K562 (cell line): Measurements from ENCODE around the gene BDH1. TPM values are rescaled to one million over a fixed set of nuclear protein-coding genes. Genes with fewer than 3 reads are reported as not detected.

ENCODE experiments used
- AFF4 ChIP-seq: sonication (generic); formaldehyde crosslinking; IDR thresholded peaks from 2 replicates; pipeline ENCODE4 v1.8.0; 2023; ENCODE audit warnings: mild to moderate bottlenecking, missing genetic modification reagents
- EP400 ChIP-seq: fragments of 450-650 bp; IDR thresholded peaks from 2 replicates; pipeline ENCODE4 v1.6.1; 2017; ENCODE audit warnings: antibody characterized with exemption, mild to moderate bottlenecking, moderate library complexity
- HOMEZ ChIP-seq: fragments of 250-450 bp; sonication (Bioruptor Pico); IDR thresholded peaks from 2 replicates; pipeline ENCODE4 v1.4.0; 2020; ENCODE audit warnings: mild to moderate bottlenecking, moderate library complexity
- KLF16 ChIP-seq: IDR thresholded peaks from 2 replicates; pipeline ENCODE4 v1.6.1; 2016; ENCODE audit warnings: antibody characterized with exemption
- MCM5 ChIP-seq: fragments of 450-650 bp; IDR thresholded peaks from 2 replicates; pipeline ENCODE4 v1.6.1; 2016; ENCODE audit warnings: low read depth
- NFRKB ChIP-seq: fragments of 450-650 bp; IDR thresholded peaks from 2 replicates; pipeline ENCODE4 v1.6.1; 2016; ENCODE audit warnings: low read depth
- NR2C1 ChIP-seq, 2 experiments: fragments of 450-650 bp; IDR thresholded peaks; 2 replicates each; pipeline ENCODE4 v1.6.1; 2017; ENCODE audit warnings: mild to moderate bottlenecking in 2 of 2, antibody characterized with exemption in 1 of 2, inconsistent platforms in 1 of 2, missing compliant biosample characterization in 1 of 2, missing genetic modification characterization in 1 of 2
- PCBP1 ChIP-seq: fragments of 200-400 bp; formaldehyde crosslinking; IDR thresholded peaks from 2 replicates; pipeline ENCODE4 v1.6.1; 2018; ENCODE audit warnings: mild to moderate bottlenecking, low read depth, low read length; ENCODE audit not compliant: poor library complexity, severe bottlenecking
- PHF20 ChIP-seq: fragments of 450-650 bp; IDR thresholded peaks from 2 replicates; pipeline ENCODE4 v1.6.1; 2018; ENCODE audit not compliant: partially characterized antibody
- RBBP5 ChIP-seq: fragments of 200-600 bp; sonication (generic); IDR thresholded peaks from 2 replicates; pipeline ENCODE4 v1.6.1; 2012; ENCODE audit warnings: borderline replicate concordance, mild to moderate bottlenecking, low read length, control low read depth, inconsistent platforms; ENCODE audit not compliant: insufficient read depth, poor library complexity, severe bottlenecking
- SMARCA5 ChIP-seq: fragments of 450-650 bp; IDR thresholded peaks from 2 replicates; pipeline ENCODE4 v1.6.1; 2016
- TCFL5 ChIP-seq: fragments of 250-450 bp; sonication (Bioruptor Pico); conservative IDR thresholded peaks from 2 replicates; pipeline ENCODE4 v1.6.1; 2021; ENCODE audit warnings: mild to moderate bottlenecking, moderate library complexity, matching md5 sums
- THAP7 ChIP-seq: fragments of 250-450 bp; sonication (Bioruptor Pico); IDR thresholded peaks from 2 replicates; pipeline ENCODE4 v1.5.0; 2021
- ZBTB49 ChIP-seq: sonication (generic); formaldehyde crosslinking; IDR thresholded peaks from 2 replicates; pipeline ENCODE4 v1.8.0; 2022; ENCODE audit warnings: missing genetic modification reagents, mild to moderate bottlenecking, borderline replicate concordance
- ZFX ChIP-seq: sonication (generic); formaldehyde crosslinking; IDR thresholded peaks from 2 replicates; pipeline ENCODE4 v1.8.0; 2022; ENCODE audit warnings: mild to moderate bottlenecking, missing genetic modification reagents, moderate library complexity
- ZNF175 ChIP-seq: fragments of 200-800 bp; sonication (Bioruptor generic); IDR thresholded peaks from 2 replicates; pipeline ENCODE4 v1.6.1; 2016; ENCODE audit warnings: low read depth, mild to moderate bottlenecking, missing genetic modification characterization, missing compliant biosample characterization
- ZNF395 ChIP-seq: fragments of 200-800 bp; sonication (Bioruptor generic); IDR thresholded peaks from 2 replicates; pipeline ENCODE4 v1.6.1; 2017; ENCODE audit warnings: missing genetic modification characterization, missing compliant biosample characterization
- polyA plus RNA-seq, 8 experiments: library from polyadenylated mRNA; depleted of rRNA in 4 of 8; stranded (reverse) in 5 of 8; unstranded in 3 of 8; fragments of >200 nt; fragmentation: Nextera tagmentation in 2 of 8; fragmentation: Illumina TruSeq in 1 of 8; extraction: Ambion mirVana in 2 of 8; extraction: Trizol in 1 of 8; gene quantifications; 2 replicates each; pipeline versions ENCODE4 v1.2.1 to v1.2.3, GENCODE V29; 2011 to 2014; ENCODE audit warnings: inconsistent platforms in 1 of 8, missing spikeins in 1 of 8
- total RNA-seq, 7 experiments: library from RNA; depleted of rRNA in 6 of 7; stranded (reverse); fragments of >200 nt in 6 of 7; fragmentation: Illumina TruSeq in 2 of 7; extraction: Trizol in 2 of 7; gene quantifications; 2 replicates each; pipeline versions ENCODE4 v1.2.1 to v1.2.3, GENCODE V29; 2011 to 2021; ENCODE audit warnings: low replicate concordance in 1 of 7

The BDH1 gene
- total and polyA plus RNA-seq, 9 of the 15 experiments (the other 6 are each of a cell fraction or from before 2014, with no cell fraction given): 0.07 to 0.89 (median 0.12) TPM; not detected in 3

- TF ChIP-seq EP400: peak; percentile 62
- peak; percentile 61 for TF ChIP-seq RBBP5
- TF ChIP-seq MCM5: no peak
- no peak for TF ChIP-seq ZBTB49 (CRISPR knock-in tag)
- TF ChIP-seq ZFX: peak; percentile 65
- TF ChIP-seq AFF4 (CRISPR knock-in tag): peak; percentile 75; the same call in 1 of the 2 replicates
- no peak for TF ChIP-seq PCBP1
- TF ChIP-seq ZNF175 (CRISPR knock-in tag): peak; percentile 47
- no peak for TF ChIP-seq PHF20
- TF ChIP-seq ZNF395 (CRISPR knock-in tag): peak; percentile 73
- no peak for TF ChIP-seq HOMEZ (CRISPR knock-in tag)
- TF ChIP-seq THAP7 (CRISPR knock-in tag): no peak
- TF ChIP-seq KLF16: no peak
- TF ChIP-seq SMARCA5: no peak
- TF ChIP-seq TCFL5: no peak
- TF ChIP-seq NFRKB: peak; percentile 73; the same call in 1 of the 2 replicates
- TF ChIP-seq NR2C1 (IDR thresholded peaks at IDR 0.05): no peak; the same call in 1 of the 2 replicates
- TF ChIP-seq NR2C1 (tag; IDR thresholded peaks at IDR 0.05): peak; percentile 67
Measured at GRCh38 chr3:197592361-197593045, 36.7 kb upstream of the BDH1 start (continued).
